ENCODE data around the gene NCOA5.

The NCOA5 gene

GRCh38 chr20:46083531-46084061, 6.2 kb downstream of the NCOA5 start:
- ChIA-PET POLR2A (no interaction called here), CTCF (interaction anchor here (1.4 kb wide), 2 partner anchors 12 to 97 kb away, joined by 3 to 5 read pairs; no protein-coding TSS in a partner anchor)
- Histone ChIP-seq H3K4me1 (ENCODE audit: control extremely low read depth in 1 of 4, control insufficient read depth in 4 of 4, insufficient read depth in 4 of 4, low read length in 3 of 4) (peaks cover 7 to 33% (median 20%) of the 10 kb centered on the region in 4 experiments), H3K36me3 (ENCODE audit: control insufficient read depth in 4 of 4, insufficient read depth in 4 of 4, low read length in 3 of 4) (peaks cover 11 to 13% (median 12%) of the 10 kb centered on the region in 4 experiments), H3K27ac (ENCODE audit: insufficient read depth in 1 of 2, low read depth in 1 of 2, low read length in 2 of 2, poor library complexity in 1 of 2, severe bottlenecking in 2 of 2) (no peak overlapping the region), H3K9me3 (ENCODE audit: control extremely low read depth in 1 of 5, control insufficient read depth in 4 of 5, insufficient read depth in 2 of 5, low read depth in 1 of 5, low read length in 4 of 5) (no peaks in the 10 kb centered on the region), H3K4me3 (ENCODE audit: control insufficient read depth in 1 of 7, extremely low read depth in 1 of 7, insufficient read depth in 4 of 7, low read depth in 2 of 7, low read length in 6 of 7) (no peak overlapping the region), H3K27me3 (replicated peaks in 2 of 5; ENCODE audit: control insufficient read depth in 4 of 5, insufficient read depth in 5 of 5, low read length in 4 of 5) (no peaks in the 10 kb centered on the region)
- DNase-seq, result no peak
- no CpG with 5 or more reads among the region's 1 CpG for WGBS (ENCODE audit: insufficient coverage)

GRCh38 chr20:46083101-46083500, 6.7 kb downstream of the NCOA5 start:
- DNase-seq, result no peak
- no peak overlapping the region for H3K27ac ChIP-seq (ENCODE audit: insufficient read depth in 1 of 2, low read depth in 1 of 2, low read length in 2 of 2, poor library complexity in 1 of 2, severe bottlenecking in 2 of 2)
- H3K9me3 ChIP-seq (ENCODE audit: control extremely low read depth in 1 of 5, control insufficient read depth in 4 of 5, insufficient read depth in 2 of 5, low read depth in 1 of 5, low read length in 4 of 5), result no peaks in the 10 kb centered on the region
- peaks cover 2 to 28% (median 15%) of the 10 kb centered on the region in 4 experiments for H3K4me1 ChIP-seq (ENCODE audit: control extremely low read depth in 1 of 4, control insufficient read depth in 4 of 4, insufficient read depth in 4 of 4, low read length in 3 of 4)
- no peak overlapping the region for H3K4me3 ChIP-seq (ENCODE audit: control insufficient read depth in 1 of 7, extremely low read depth in 1 of 7, insufficient read depth in 4 of 7, low read depth in 2 of 7, low read length in 6 of 7)
- CTCF ChIA-PET, result interaction anchor here (1.4 kb wide), 2 partner anchors 13 to 96 kb away, joined by 3 to 5 read pairs; no protein-coding TSS in a partner anchor
- peaks cover 14 to 17% (median 16%) of the 10 kb centered on the region in 4 experiments for H3K36me3 ChIP-seq (ENCODE audit: control insufficient read depth in 4 of 4, insufficient read depth in 4 of 4, low read length in 3 of 4)
- H3K27me3 ChIP-seq (replicated peaks in 2 of 5; ENCODE audit: control insufficient read depth in 4 of 5, insufficient read depth in 5 of 5, low read length in 4 of 5), result no peaks in the 10 kb centered on the region
- 72% methylated on average over 4 of the region's 6 CpGs for WGBS (ENCODE audit: insufficient coverage)
- POLR2A ChIA-PET, result no interaction called here

GRCh38 chr20:46081074-46081473, 8.7 kb downstream of the NCOA5 start:
- H3K4me3 ChIP-seq (ENCODE audit: control insufficient read depth in 1 of 7, extremely low read depth in 1 of 7, insufficient read depth in 4 of 7, low read depth in 2 of 7, low read length in 6 of 7), result no peak overlapping the region
- CTCF ChIA-PET, result interaction anchor here (1.7 kb wide), 1 partner anchor 14 kb away, joined by 8 read pairs; no protein-coding TSS in a partner anchor
- no peak overlapping the region for H3K27ac ChIP-seq (ENCODE audit: insufficient read depth in 1 of 2, low read depth in 1 of 2, low read length in 2 of 2, poor library complexity in 1 of 2, severe bottlenecking in 2 of 2)

GRCh38 chr20:46078954-46079353, 10.8 kb downstream of the NCOA5 start:
- H3K27me3 ChIP-seq (replicated peaks in 2 of 5; ENCODE audit: control insufficient read depth in 4 of 5, insufficient read depth in 5 of 5, low read length in 4 of 5), result no peaks in the 10 kb centered on the region
- no peak for DNase-seq
- peaks cover 35 to 47% (median 39%) of the 10 kb centered on the region in 4 experiments for H3K36me3 ChIP-seq (ENCODE audit: control insufficient read depth in 4 of 4, insufficient read depth in 4 of 4, low read length in 3 of 4)
- H3K27ac ChIP-seq (ENCODE audit: insufficient read depth in 1 of 2, low read depth in 1 of 2, low read length in 2 of 2, poor library complexity in 1 of 2, severe bottlenecking in 2 of 2), result no peak overlapping the region
- CTCF ChIA-PET, result interaction anchor here (0.9 to 2.0 kb wide), 4 partner anchors 9 to 82 kb away, joined by 3 to 10 read pairs (median 5); no protein-coding TSS in a partner anchor
- peaks cover 0 to 10% (median 4%) of the 10 kb centered on the region in 4 experiments for H3K4me1 ChIP-seq (ENCODE audit: control extremely low read depth in 1 of 4, control insufficient read depth in 4 of 4, insufficient read depth in 4 of 4, low read length in 3 of 4)
- H3K9me3 ChIP-seq (ENCODE audit: control extremely low read depth in 1 of 5, control insufficient read depth in 4 of 5, insufficient read depth in 2 of 5, low read depth in 1 of 5, low read length in 4 of 5), result no peaks in the 10 kb centered on the region
- POLR2A ChIA-PET, result interaction anchor here (0.6 kb wide), 1 partner anchor 516 kb away, joined by 3 read pairs; no protein-coding TSS in a partner anchor
- no peak overlapping the region for H3K4me3 ChIP-seq (ENCODE audit: control insufficient read depth in 1 of 7, extremely low read depth in 1 of 7, insufficient read depth in 4 of 7, low read depth in 2 of 7, low read length in 6 of 7)
- 91% methylated on average over 6 of the region's 7 CpGs for WGBS (ENCODE audit: insufficient coverage)

More at GRCh38 chr20:46081074-46081473, 8.7 kb downstream of the NCOA5 start:
- Histone ChIP-seq H3K4me1 (ENCODE audit: control extremely low read depth in 1 of 4, control insufficient read depth in 4 of 4, insufficient read depth in 4 of 4, low read length in 3 of 4) (peaks cover 0 to 13% (median 6%) of the 10 kb centered on the region in 4 experiments), H3K27me3 (replicated peaks in 2 of 5; ENCODE audit: control insufficient read depth in 4 of 5, insufficient read depth in 5 of 5, low read length in 4 of 5) (no peaks in the 10 kb centered on the region), H3K36me3 (ENCODE audit: control insufficient read depth in 4 of 4, insufficient read depth in 4 of 4, low read length in 3 of 4) (peaks cover 20 to 26% (median 23%) of the 10 kb centered on the region in 4 experiments), H3K9me3 (ENCODE audit: control extremely low read depth in 1 of 5, control insufficient read depth in 4 of 5, insufficient read depth in 2 of 5, low read depth in 1 of 5, low read length in 4 of 5) (no peaks in the 10 kb centered on the region)
- DNase-seq, result no peak
- POLR2A ChIA-PET, result no interaction called here
- no CpG with 5 or more reads among the region's 1 CpG for WGBS (ENCODE audit: insufficient coverage)

GRCh38 chr20:46077642-46078305, 12.0 kb downstream of the NCOA5 start:
- H3K27me3 ChIP-seq (replicated peaks in 2 of 5; ENCODE audit: control insufficient read depth in 4 of 5, insufficient read depth in 5 of 5, low read length in 4 of 5), result no peaks in the 10 kb centered on the region
- WGBS (ENCODE audit: insufficient coverage), result 98% methylated on average over 6 of the region's 8 CpGs
- DNase-seq, result no peak
- H3K4me1 ChIP-seq (ENCODE audit: control extremely low read depth in 1 of 4, control insufficient read depth in 4 of 4, insufficient read depth in 4 of 4, low read length in 3 of 4), result peaks cover 0 to 3% (median 0%) of the 10 kb centered on the region in 4 experiments
- H3K36me3 ChIP-seq (ENCODE audit: control insufficient read depth in 4 of 4, insufficient read depth in 4 of 4, low read length in 3 of 4), result peaks cover 35 to 50% (median 46%) of the 10 kb centered on the region in 4 experiments
- H3K4me3 ChIP-seq (ENCODE audit: control insufficient read depth in 1 of 7, extremely low read depth in 1 of 7, insufficient read depth in 4 of 7, low read depth in 2 of 7, low read length in 6 of 7), result no peak overlapping the region
- H3K9me3 ChIP-seq (ENCODE audit: control extremely low read depth in 1 of 5, control insufficient read depth in 4 of 5, insufficient read depth in 2 of 5, low read depth in 1 of 5, low read length in 4 of 5), result no peaks in the 10 kb centered on the region
- no peak overlapping the region for H3K27ac ChIP-seq (ENCODE audit: insufficient read depth in 1 of 2, low read depth in 1 of 2, low read length in 2 of 2, poor library complexity in 1 of 2, severe bottlenecking in 2 of 2)
- CTCF ChIA-PET, result no interaction called here
- POLR2A ChIA-PET, result no interaction called here

- H3K36me3 ChIP-seq (ENCODE audit: control insufficient read depth in 4 of 4, insufficient read depth in 4 of 4, low read length in 3 of 4), result peaks cover 35 to 50% (median 47%) of the 10 kb centered on the region in 4 experiments
- H3K27me3 ChIP-seq (replicated peaks in 2 of 5; ENCODE audit: control insufficient read depth in 4 of 5, insufficient read depth in 5 of 5, low read length in 4 of 5), result no peaks in the 10 kb centered on the region
- H3K9me3 ChIP-seq (ENCODE audit: control extremely low read depth in 1 of 5, control insufficient read depth in 4 of 5, insufficient read depth in 2 of 5, low read depth in 1 of 5, low read length in 4 of 5), result no peaks in the 10 kb centered on the region
- H3K4me1 ChIP-seq (ENCODE audit: control extremely low read depth in 1 of 4, control insufficient read depth in 4 of 4, insufficient read depth in 4 of 4, low read length in 3 of 4), result no peaks in the 10 kb centered on the region
- ChIA-PET POLR2A (interaction anchor here (1.1 kb wide), 1 partner anchor 19 kb away, joined by 3 read pairs; no protein-coding TSS in a partner anchor), CTCF (interaction anchor here (1.1 to 1.2 kb wide), 2 partner anchors 11 to 18 kb away, joined by 3 to 4 read pairs; no protein-coding TSS in a partner anchor)
- no peak for DNase-seq
- H3K4me3 ChIP-seq (ENCODE audit: control insufficient read depth in 1 of 7, extremely low read depth in 1 of 7, insufficient read depth in 4 of 7, low read depth in 2 of 7, low read length in 6 of 7), result no peak overlapping the region
- WGBS (ENCODE audit: insufficient coverage), result 89% methylated on average over 6 of the region's 7 CpGs
- H3K27ac ChIP-seq (ENCODE audit: insufficient read depth in 1 of 2, low read depth in 1 of 2, low read length in 2 of 2, poor library complexity in 1 of 2, severe bottlenecking in 2 of 2), result no peak overlapping the region
These were observed 13.0 kb downstream of the NCOA5 start for GRCh38 chr20:46076806-46077205.

- Histone ChIP-seq H3K9me3 (ENCODE audit: control extremely low read depth in 1 of 5, control insufficient read depth in 4 of 5, insufficient read depth in 2 of 5, low read depth in 1 of 5, low read length in 4 of 5) (no peaks in the 10 kb centered on the region), H3K27ac (ENCODE audit: insufficient read depth in 1 of 2, low read depth in 1 of 2, low read length in 2 of 2, poor library complexity in 1 of 2, severe bottlenecking in 2 of 2) (no peak overlapping the region)
These were observed 15.8 kb downstream of the NCOA5 start for GRCh38 chr20:46074006-46074405.

More at GRCh38 chr20:46074006-46074405, 15.8 kb downstream of the NCOA5 start:
- Histone ChIP-seq H3K36me3 (ENCODE audit: control insufficient read depth in 4 of 4, insufficient read depth in 4 of 4, low read length in 3 of 4) (peaks cover 35 to 59% (median 50%) of the 10 kb centered on the region in 4 experiments), H3K4me3 (ENCODE audit: control insufficient read depth in 1 of 7, extremely low read depth in 1 of 7, insufficient read depth in 4 of 7, low read depth in 2 of 7, low read length in 6 of 7) (no peak overlapping the region), H3K27me3 (replicated peaks in 2 of 5; ENCODE audit: control insufficient read depth in 4 of 5, insufficient read depth in 5 of 5, low read length in 4 of 5) (no peaks in the 10 kb centered on the region), H3K4me1 (ENCODE audit: control extremely low read depth in 1 of 4, control insufficient read depth in 4 of 4, insufficient read depth in 4 of 4, low read length in 3 of 4) (no peaks in the 10 kb centered on the region)
- ChIA-PET POLR2A (no interaction called here), CTCF (interaction anchor here (1.4 kb wide), 1 partner anchor 14 kb away, joined by 3 read pairs; no protein-coding TSS in a partner anchor)
- no CpG with 5 or more reads among the region's 3 CpGs for WGBS (ENCODE audit: insufficient coverage)
- no peak for DNase-seq

Data from common myeloid progenitor, CD34-positive (primary cell).